HCT116 (cell line): ENCODE results near the gene COTL1. TPM values are rescaled to one million over a fixed set of nuclear protein-coding genes. Genes with fewer than 3 reads are reported as not detected.

Experiments
- ATAC-seq: fragments of 200-7000 bp; cut with Tn5 transposase; 2 replicates; pipeline ENCODE4 v1.9.1; 2020; ENCODE audit warnings: mild to moderate bottlenecking, moderate library complexity
- BruUV-seq: library from RNA; stranded (reverse); fragments of 400-500 nt; replicated peaks from 2 replicates; lab custom pipeline; 2021; lab: Mats Ljungman, UMichigan
- CTCF ChIA-PET: fragments of 300-600 bp; sonication (Branson Sonifier 250); formaldehyde crosslinking; loops from one replicate; lab custom pipeline; 2021; ENCODE audit warnings: antibody characterized with exemption; lab: Charles Lee
- POLR2A ChIA-PET: fragments of 300-600, 350-600 bp; sonication (Branson Sonifier 250); formaldehyde crosslinking; loops from one replicate; lab custom pipeline; 2021; ENCODE audit warnings: antibody characterized with exemption; lab: Charles Lee
- RAD21 ChIA-PET, 2 experiments: fragments of 300-600 bp; sonication (Branson Sonifier 250); formaldehyde crosslinking; loops; one replicate each; lab custom pipeline; 2023; ENCODE audit warnings: low total read pairs in 2 of 2; ENCODE audit not compliant: uncharacterized antibody in 2 of 2, unreplicated experiment in 2 of 2, low non-redundant PET in 1 of 2; lab: Charles Lee
- DNase-seq: peaks from one replicate; pipeline ENCODE4 v3.0.0-alpha.2; 2010; ENCODE audit warnings: low read depth, low spot score
- H2AFZ ChIP-seq: fragments of 200-600 bp; shearing (Covaris generic), sonication (generic); 2 replicates; pipeline ENCODE4 v1.6.1; 2017; ENCODE audit warnings: low read depth, mixed run types, mixed read lengths, antibody characterized with exemption, low read length; ENCODE audit not compliant: poor library complexity, severe bottlenecking
- H3K27ac ChIP-seq: 2 replicates; pipeline ENCODE4 v1.5.1; 2012; ENCODE audit warnings: low read depth, low read length
- H3K27me3 ChIP-seq: fragments of 200-600 bp; sonication (generic); 2 replicates; pipeline ENCODE4 v1.6.1; 2016; ENCODE audit warnings: mixed run types, low read length, mixed read lengths; ENCODE audit not compliant: insufficient read depth
- H3K36me3 ChIP-seq, 2 experiments: fragments of 200-500 bp in 1 of 2; fragments of 200-600 bp in 1 of 2; sonication (Bioruptor generic) in 1 of 2; sonication (generic) in 1 of 2; 2 replicates each; pipeline versions ENCODE4 v1.5.1 to v1.6.1; 2014 to 2016; ENCODE audit warnings: low read length in 2 of 2, inconsistent platforms in 1 of 2, mixed read lengths in 1 of 2, mixed run types in 1 of 2; ENCODE audit not compliant: insufficient read depth in 2 of 2, control insufficient read depth in 1 of 2
- H3K4me1 ChIP-seq, 2 experiments: fragments of 200-600 bp in 1 of 2; sonication (generic) in 1 of 2; 2 replicates each; pipeline versions ENCODE4 v1.5.1 to v1.6.1; 2012 to 2017; ENCODE audit warnings: low read length in 2 of 2, inconsistent platforms in 1 of 2, mild to moderate bottlenecking in 1 of 2, mixed read lengths in 1 of 2, mixed run types in 1 of 2, moderate library complexity in 1 of 2; ENCODE audit not compliant: insufficient read depth in 2 of 2, control insufficient read depth in 1 of 2
- H3K4me2 ChIP-seq: fragments of 200-600 bp; sonication (generic); 2 replicates; pipeline ENCODE4 v1.6.1; 2017; ENCODE audit warnings: mixed run types, low read length, mixed read lengths
- H3K4me3 ChIP-seq, 2 experiments: fragments of 200-600 bp in 1 of 2; sonication (generic) in 1 of 2; replicated peaks in 1 of 2; 2 replicates each; pipeline ENCODE4 v1.5.1; 2011 to 2016; ENCODE audit warnings: low read length in 2 of 2, control low read depth in 1 of 2, low read depth in 1 of 2, mild to moderate bottlenecking in 1 of 2, mixed read lengths in 1 of 2, mixed run types in 1 of 2
- H3K79me2 ChIP-seq: fragments of 200-600 bp; sonication (generic); 2 replicates; pipeline ENCODE4 v1.6.1; 2017; ENCODE audit warnings: mild to moderate bottlenecking, mixed run types, low read length, moderate library complexity, mixed read lengths; ENCODE audit not compliant: insufficient read depth
- H3K9ac ChIP-seq: fragments of 200-600 bp; sonication (generic); 2 replicates; pipeline ENCODE4 v1.6.1; 2016; ENCODE audit warnings: low read length, mixed read lengths
- H3K9me2 ChIP-seq: fragments of 200-600 bp; sonication (generic), shearing (Covaris generic); 2 replicates; pipeline ENCODE4 v1.6.1; 2017; ENCODE audit warnings: mixed run types, mild to moderate bottlenecking, moderate library complexity; ENCODE audit not compliant: insufficient read depth
- H3K9me3 ChIP-seq, 2 experiments: fragments of 200-500 bp in 1 of 2; fragments of 200-600 bp in 1 of 2; sonication (Bioruptor generic) in 1 of 2; sonication (generic) in 1 of 2; 2 replicates each; pipeline ENCODE4 v1.6.1; 2014 to 2017; ENCODE audit warnings: low read length in 2 of 2, mixed read lengths in 2 of 2, inconsistent platforms in 1 of 2, low read depth in 1 of 2, mild to moderate bottlenecking in 1 of 2, mixed run types in 1 of 2, moderate library complexity in 1 of 2; ENCODE audit not compliant: control insufficient read depth in 1 of 2, insufficient read depth in 1 of 2
- H4K20me1 ChIP-seq: fragments of 200-600 bp; sonication (generic), shearing (Covaris generic); 2 replicates; pipeline ENCODE4 v1.6.1; 2017; ENCODE audit warnings: mixed run types, mild to moderate bottlenecking, moderate library complexity; ENCODE audit not compliant: insufficient read depth
- CEBPB ChIP-seq: IDR thresholded peaks from 2 replicates; pipeline ENCODE4 v1.6.1; 2012; ENCODE audit warnings: low read depth
- EGR1 ChIP-seq: IDR thresholded peaks from 2 replicates; pipeline ENCODE4 v1.6.1; 2012; ENCODE audit warnings: low read depth
- REST ChIP-seq: IDR thresholded peaks from 2 replicates; pipeline ENCODE4 v1.6.1; 2012; ENCODE audit warnings: low read depth
- ZFX ChIP-seq: fragments of 450-650 bp; IDR thresholded peaks from 2 replicates; pipeline ENCODE4 v1.6.1; 2017
- intact Hi-C: fragments of 100-400 bp; cut with micrococcal nuclease; formaldehyde crosslinking; loops from 2 replicates; pipeline ENCODE4 v1.10.0; 2022
- total RNA-seq: library from RNA; stranded (reverse); gene quantifications from one replicate; pipeline ENCODE4 v1.2.1, GENCODE V29; 2021; ENCODE audit not compliant: unreplicated experiment

The COTL1 gene
- total RNA-seq, 1 experiment from 2014 or later, result 276 TPM

GRCh38 chr16:84535851-84536250 is 82.0 kb downstream of the COTL1 start:
- BruUV-seq, result no TSS peak
- H3K4me1 ChIP-seq, result peaks cover 3 to 20% of the 10 kb centered on the region in 2 experiments; a peak in 1 of 4 replicates

More at GRCh38 chr16:84535851-84536250, 82.0 kb downstream of the COTL1 start:
- DNase-seq (no peak), ATAC-seq (no peak)
- RAD21 ChIA-PET, result no interaction called here
- H4K20me1 ChIP-seq, result no peaks in the 10 kb centered on the region
- H3K9ac ChIP-seq, result no peak overlapping the region
- H3K36me3 ChIP-seq, result no peaks in the 10 kb centered on the region
- no peak overlapping the region for H3K4me3 ChIP-seq
- H3K27me3 ChIP-seq, result 0 out of 2 replicates have a peak, but pooled peaks cover 4% of the 10 kb centered on the region
- no peak overlapping the region for H2AFZ ChIP-seq
- no peak for TF ChIP-seq CEBPB
- TF ChIP-seq EGR1, result no peak
- no peak for TF ChIP-seq REST
- no peak for TF ChIP-seq ZFX
- H3K9me2 ChIP-seq, result no peaks in the 10 kb centered on the region
- H3K27ac ChIP-seq, result no peak overlapping the region
- POLR2A ChIA-PET, result no interaction called here
- intact Hi-C loops, result no loop called here
- no peaks in the 10 kb centered on the region for H3K79me2 ChIP-seq
- CTCF ChIA-PET, result no interaction called here
- H3K9me3 ChIP-seq, result no peaks in the 10 kb centered on the region
- no peak overlapping the region for H3K4me2 ChIP-seq
